ENCODE results near the gene ABTB2.

The ABTB2 gene

DNA sequence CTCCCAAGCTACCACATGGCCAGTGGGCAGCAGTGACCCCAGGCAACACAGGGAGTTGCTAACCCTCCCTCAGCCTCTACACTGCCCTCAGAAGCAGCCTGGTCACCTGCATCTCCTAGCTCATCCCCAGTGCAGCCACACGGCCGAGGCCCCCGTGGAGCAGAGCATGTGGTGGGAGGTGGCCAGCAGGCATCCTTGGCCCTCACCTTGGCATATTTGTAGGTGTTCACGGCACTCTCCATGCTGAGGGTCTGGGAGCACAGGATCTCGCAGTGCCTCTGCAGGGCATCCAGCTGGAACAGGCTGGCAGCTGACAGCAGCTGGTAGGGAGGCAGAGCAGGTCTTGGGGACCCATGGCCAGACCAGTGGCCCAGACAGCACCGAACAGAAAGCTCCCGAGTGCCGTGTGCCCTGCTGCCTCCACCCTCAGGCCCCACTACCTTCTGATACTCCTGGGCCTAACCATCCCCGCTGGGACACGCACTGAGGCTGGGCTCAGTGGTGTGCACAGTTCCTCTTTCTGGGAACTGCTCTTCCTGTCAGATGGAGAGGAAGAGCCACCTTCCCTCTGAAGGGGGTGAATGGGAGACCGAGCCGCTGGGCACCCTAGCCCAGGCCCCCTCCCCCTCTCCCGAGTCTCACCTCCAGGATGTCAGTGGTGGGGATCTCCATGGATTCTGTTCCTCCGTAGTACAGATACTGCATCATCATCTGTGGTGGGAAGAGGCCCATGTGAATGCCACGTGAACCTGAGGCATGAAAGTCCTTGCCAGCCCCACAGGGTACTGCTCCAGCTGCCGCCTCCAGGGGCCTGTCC lies 203.5 kb downstream of the ABTB2 start:
- peaks cover 12% of the 10 kb centered on the region for H3K36me3 ChIP-seq (ENCODE audit: insufficient read depth, low read length)
- no peaks in the 10 kb centered on the region for H3K27me3 ChIP-seq (ENCODE audit: insufficient read depth, low read length)
- H3K4me1 ChIP-seq (ENCODE audit: insufficient read depth, low read length) = peaks cover 6% of the 10 kb centered on the region
- no peaks in the 10 kb centered on the region for H3K9me3 ChIP-seq (ENCODE audit: low read length)
- H3K4me3 ChIP-seq (ENCODE audit: low read length) = no peak overlapping the region
- H2AFZ ChIP-seq (ENCODE audit: low read depth, low read length) = no peak overlapping the region

- no peaks in the 10 kb centered on the region for H3K27me3 ChIP-seq (ENCODE audit: insufficient read depth, low read length)
- H3K36me3 ChIP-seq (ENCODE audit: insufficient read depth, low read length) = peaks cover 12% of the 10 kb centered on the region
- H2AFZ ChIP-seq (ENCODE audit: low read depth, low read length) = no peak overlapping the region
- H3K9me3 ChIP-seq (ENCODE audit: low read length) = no peaks in the 10 kb centered on the region
- H3K4me3 ChIP-seq (ENCODE audit: low read length) = no peak overlapping the region
- peaks cover 25% of the 10 kb centered on the region for H3K4me1 ChIP-seq (ENCODE audit: insufficient read depth, low read length)
Observed at GRCh38 chr11:34151916-34152845, 205.6 kb downstream of the ABTB2 start.

DNA sequence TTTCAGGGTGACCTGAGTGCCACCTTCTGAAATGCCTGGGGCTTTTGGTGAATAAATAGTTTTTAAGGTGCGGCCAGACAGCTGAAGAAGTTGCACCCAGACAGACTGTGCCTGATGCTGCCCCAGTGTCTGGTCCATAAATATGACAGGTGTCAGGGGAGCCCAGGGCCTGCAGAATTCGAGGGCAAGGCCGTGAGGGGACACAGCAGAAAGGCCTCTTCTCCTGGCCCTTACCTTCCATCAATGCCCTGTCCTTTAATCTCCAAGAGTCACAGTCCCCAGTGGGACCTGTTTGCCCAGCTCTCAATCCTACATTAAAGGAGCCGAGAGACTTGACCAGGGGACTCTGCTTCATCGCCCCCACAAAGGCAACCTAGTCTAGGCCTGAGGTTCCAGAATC lies 206.6 kb downstream of the ABTB2 start:
- H3K9me3 ChIP-seq (ENCODE audit: low read length) = no peaks in the 10 kb centered on the region
- H3K27me3 ChIP-seq (ENCODE audit: insufficient read depth, low read length) = no peaks in the 10 kb centered on the region
- no peak overlapping the region for H2AFZ ChIP-seq (ENCODE audit: low read depth, low read length)
- H3K36me3 ChIP-seq (ENCODE audit: insufficient read depth, low read length) = peaks cover 23% of the 10 kb centered on the region
- no peak overlapping the region for H3K4me3 ChIP-seq (ENCODE audit: low read length)
- peaks cover 25% of the 10 kb centered on the region for H3K4me1 ChIP-seq (ENCODE audit: insufficient read depth, low read length)

- no peak overlapping the region for H3K4me3 ChIP-seq (ENCODE audit: low read length)
- no peak overlapping the region for H2AFZ ChIP-seq (ENCODE audit: low read depth, low read length)
- H3K27me3 ChIP-seq (ENCODE audit: insufficient read depth, low read length) = no peaks in the 10 kb centered on the region
- H3K4me1 ChIP-seq (ENCODE audit: insufficient read depth, low read length) = peaks cover 25% of the 10 kb centered on the region
- H3K9me3 ChIP-seq (ENCODE audit: low read length) = no peaks in the 10 kb centered on the region
- H3K36me3 ChIP-seq (ENCODE audit: insufficient read depth, low read length) = peaks cover 28% of the 10 kb centered on the region
Observed at GRCh38 chr11:34150494-34151151, 207.2 kb downstream of the ABTB2 start.

- no peaks in the 10 kb centered on the region for H3K9me3 ChIP-seq (ENCODE audit: low read length)
- peaks cover 36% of the 10 kb centered on the region for H3K36me3 ChIP-seq (ENCODE audit: insufficient read depth, low read length)
- H3K4me1 ChIP-seq (ENCODE audit: insufficient read depth, low read length) = peaks cover 25% of the 10 kb centered on the region
- H3K27me3 ChIP-seq (ENCODE audit: insufficient read depth, low read length) = no peaks in the 10 kb centered on the region
- no peak overlapping the region for H2AFZ ChIP-seq (ENCODE audit: low read depth, low read length)
- H3K4me3 ChIP-seq (ENCODE audit: low read length) = no peak overlapping the region
Observed at GRCh38 chr11:34149786-34150185, 208.0 kb downstream of the ABTB2 start.

GRCh38 chr11:34149274-34149673 lies 208.5 kb downstream of the ABTB2 start:
- no peaks in the 10 kb centered on the region for H3K9me3 ChIP-seq (ENCODE audit: low read length)
- peak overlapping the region; percentile 23 for H3K4me3 ChIP-seq (ENCODE audit: low read length)
- peak overlapping the region; percentile 39 for H2AFZ ChIP-seq (ENCODE audit: low read depth, low read length)
- H3K36me3 ChIP-seq (ENCODE audit: insufficient read depth, low read length) = peaks cover 37% of the 10 kb centered on the region
- H3K27me3 ChIP-seq (ENCODE audit: insufficient read depth, low read length) = no peaks in the 10 kb centered on the region
- peaks cover 25% of the 10 kb centered on the region for H3K4me1 ChIP-seq (ENCODE audit: insufficient read depth, low read length)

GRCh38 chr11:34148504-34149165 lies 209.2 kb downstream of the ABTB2 start:
- Histone ChIP-seq H2AFZ (ENCODE audit: low read depth, low read length) (peak overlapping the region; percentile 39), H3K27me3 (ENCODE audit: insufficient read depth, low read length) (no peaks in the 10 kb centered on the region), H3K9me3 (ENCODE audit: low read length) (no peaks in the 10 kb centered on the region), H3K4me1 (ENCODE audit: insufficient read depth, low read length) (peaks cover 26% of the 10 kb centered on the region), H3K36me3 (ENCODE audit: insufficient read depth, low read length) (peaks cover 32% of the 10 kb centered on the region), H3K4me3 (ENCODE audit: low read length) (peak overlapping the region; percentile 23)

DNA sequence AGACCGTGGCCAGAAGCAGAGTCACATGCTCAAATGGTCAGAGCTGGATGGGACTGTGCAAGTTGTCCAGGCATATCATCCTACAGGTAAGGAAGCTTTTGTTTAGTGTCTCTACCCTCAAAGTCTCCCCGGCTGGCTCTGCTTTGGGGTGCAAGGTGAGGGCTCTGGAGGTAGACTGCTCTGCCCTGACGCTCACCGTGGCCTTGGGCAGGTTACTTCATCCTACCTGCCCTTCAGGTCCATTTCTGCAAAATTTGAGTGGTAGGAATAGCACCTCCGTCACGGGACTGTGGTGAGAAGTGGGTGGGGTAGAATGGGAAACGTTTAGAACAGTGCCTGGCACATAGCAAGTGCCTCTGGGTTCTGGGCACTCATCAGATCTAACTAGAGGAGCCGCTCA lies 210.2 kb downstream of the ABTB2 start:
- Histone ChIP-seq H2AFZ (ENCODE audit: low read depth, low read length) (no peak overlapping the region), H3K36me3 (ENCODE audit: insufficient read depth, low read length) (peaks cover 35% of the 10 kb centered on the region), H3K4me1 (ENCODE audit: insufficient read depth, low read length) (peaks cover 36% of the 10 kb centered on the region), H3K9me3 (ENCODE audit: low read length) (no peaks in the 10 kb centered on the region), H3K27me3 (ENCODE audit: insufficient read depth, low read length) (no peaks in the 10 kb centered on the region), H3K4me3 (ENCODE audit: low read length) (no peak overlapping the region)

DNA sequence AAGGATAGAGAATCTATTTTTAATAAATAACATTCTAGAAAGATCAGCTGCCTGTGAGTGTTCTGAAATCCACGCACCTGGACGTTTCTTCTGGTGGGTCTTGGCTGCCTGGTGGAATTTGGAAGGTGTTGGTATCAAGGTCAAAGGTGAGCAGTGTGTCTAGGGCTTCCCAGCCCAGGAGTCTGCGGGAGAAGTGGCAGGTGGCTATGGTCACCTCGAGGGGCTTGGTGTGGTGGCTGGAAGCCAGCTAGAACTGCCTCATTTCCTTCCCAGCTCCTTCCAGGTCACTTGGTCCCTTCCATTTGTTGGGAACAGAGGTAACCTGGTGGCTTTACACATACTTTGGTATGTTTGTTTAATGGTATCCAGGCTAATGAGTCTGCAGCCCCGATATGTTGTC lies 210.9 kb downstream of the ABTB2 start:
- Histone ChIP-seq H3K36me3 (ENCODE audit: insufficient read depth, low read length) (peaks cover 39% of the 10 kb centered on the region), H3K27me3 (ENCODE audit: insufficient read depth, low read length) (no peaks in the 10 kb centered on the region), H3K9me3 (ENCODE audit: low read length) (no peaks in the 10 kb centered on the region), H3K4me1 (ENCODE audit: insufficient read depth, low read length) (peaks cover 41% of the 10 kb centered on the region), H2AFZ (ENCODE audit: low read depth, low read length) (no peak overlapping the region), H3K4me3 (ENCODE audit: low read length) (no peak overlapping the region)

- Histone ChIP-seq H3K27me3 (ENCODE audit: insufficient read depth, low read length) (no peaks in the 10 kb centered on the region), H3K9me3 (ENCODE audit: low read length) (no peaks in the 10 kb centered on the region), H3K4me1 (ENCODE audit: insufficient read depth, low read length) (peaks cover 41% of the 10 kb centered on the region), H3K4me3 (ENCODE audit: low read length) (no peak overlapping the region), H2AFZ (ENCODE audit: low read depth, low read length) (no peak overlapping the region), H3K36me3 (ENCODE audit: insufficient read depth, low read length) (peaks cover 42% of the 10 kb centered on the region)
Observed at GRCh38 chr11:34146411-34146810, 211.4 kb downstream of the ABTB2 start.

- peaks cover 47% of the 10 kb centered on the region for H3K36me3 ChIP-seq (ENCODE audit: insufficient read depth, low read length)
Observed at GRCh38 chr11:34145847-34146381, 211.9 kb downstream of the ABTB2 start.

GRCh38 chr11:34145073-34145472 lies 212.7 kb downstream of the ABTB2 start:
- H3K4me1 ChIP-seq (ENCODE audit: insufficient read depth, low read length) = peaks cover 41% of the 10 kb centered on the region
- H3K27me3 ChIP-seq (ENCODE audit: insufficient read depth, low read length) = no peaks in the 10 kb centered on the region
- H3K36me3 ChIP-seq (ENCODE audit: insufficient read depth, low read length) = peaks cover 56% of the 10 kb centered on the region
- no peaks in the 10 kb centered on the region for H3K9me3 ChIP-seq (ENCODE audit: low read length)
- no peak overlapping the region for H3K4me3 ChIP-seq (ENCODE audit: low read length)
- no peak overlapping the region for H2AFZ ChIP-seq (ENCODE audit: low read depth, low read length)

More at GRCh38 chr11:34145847-34146381, 211.9 kb downstream of the ABTB2 start:
- Histone ChIP-seq H3K4me3 (ENCODE audit: low read length) (no peak overlapping the region), H3K27me3 (ENCODE audit: insufficient read depth, low read length) (no peaks in the 10 kb centered on the region), H2AFZ (ENCODE audit: low read depth, low read length) (no peak overlapping the region), H3K9me3 (ENCODE audit: low read length) (no peaks in the 10 kb centered on the region), H3K4me1 (ENCODE audit: insufficient read depth, low read length) (peaks cover 41% of the 10 kb centered on the region)
